Mesodermal cell (in vitro differentiated cells): ENCODE data around the gene APPBP2.
"Not testable (repeated sequence)": the region's sequence is repeated elsewhere in the genome, so short reads cannot be mapped to it uniquely, and the experiment has no call there.

Experiments
- H3K27ac ChIP-seq: 2 replicates; pipeline ENCODE4 v1.7.0; 2013; ENCODE audit warnings: mild to moderate bottlenecking, low read depth, low read length, moderate library complexity; ENCODE audit not compliant: severe bottlenecking
- H3K36me3 ChIP-seq: 2 replicates; pipeline ENCODE4 v1.7.1; 2013; ENCODE audit warnings: mild to moderate bottlenecking, low read length, moderate library complexity; ENCODE audit not compliant: control insufficient read depth, insufficient read depth
- H3K4me1 ChIP-seq: one replicate; pipeline ENCODE4 v1.7.1; 2013; ENCODE audit warnings: mild to moderate bottlenecking, low read length; ENCODE audit not compliant: insufficient read depth, control insufficient read depth, poor library complexity, severe bottlenecking
- H3K4me3 ChIP-seq: 2 replicates; pipeline ENCODE4 v1.7.0; 2013; ENCODE audit warnings: low read length, control low read depth, mild to moderate bottlenecking; ENCODE audit not compliant: insufficient read depth, poor library complexity, severe bottlenecking; ENCODE audit errors: extremely low read depth
- H3K9me3 ChIP-seq: 2 replicates; pipeline ENCODE4 v1.7.1; 2013; ENCODE audit warnings: mild to moderate bottlenecking, low read length, moderate library complexity; ENCODE audit not compliant: control insufficient read depth
- WGBS, 2 experiments: methylation state at CpG; one replicate each; pipeline ENCODE4 v1.1.5; 2013; ENCODE audit warnings: missing lambda C conversion rate in 2 of 2; ENCODE audit not compliant: insufficient coverage in 2 of 2; 5-methylcytosine and 5-hydroxymethylcytosine counted together

The APPBP2 gene

DNA sequence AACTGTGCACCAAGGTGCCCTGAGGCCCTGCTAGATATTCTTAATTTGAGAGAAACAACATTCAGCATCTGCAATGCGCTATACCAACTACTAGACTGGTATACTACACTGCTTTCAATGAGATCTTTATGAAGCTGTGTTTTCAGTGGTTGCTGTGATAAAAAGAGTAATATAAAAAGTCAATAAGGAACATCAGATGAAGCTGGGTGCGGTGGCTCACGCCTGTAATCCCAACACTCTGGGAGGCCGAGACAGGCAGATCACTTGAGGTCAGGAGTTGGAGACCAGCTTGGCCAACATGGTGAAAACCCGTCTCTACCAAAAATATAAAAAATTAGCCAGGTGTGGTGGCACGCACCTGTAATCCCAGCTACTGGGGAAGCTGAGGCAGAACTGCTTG is 10.4 kb downstream of the APPBP2 start:
- not testable (repeated sequence) for H3K9me3 ChIP-seq, H3K4me3 ChIP-seq, H3K27ac ChIP-seq, H3K4me1 ChIP-seq
- 86 to 94% methylated on average over 3 to 4 of the region's 6 CpGs for WGBS, 2 experiments
- H3K36me3 ChIP-seq = peaks cover 53% of the 10 kb centered on the region

- H3K27ac ChIP-seq = not testable (repeated sequence)
These were observed 10.8 kb downstream of the APPBP2 start for GRCh38 chr17:60515199-60515598.

GRCh38 chr17:60514500-60514899 is 11.5 kb downstream of the APPBP2 start:
- Histone ChIP-seq H3K36me3 (peaks cover 50% of the 10 kb centered on the region), H3K4me3 (no peak overlapping the region), H3K27ac (no peak overlapping the region), H3K9me3 (no peaks in the 10 kb centered on the region), H3K4me1 (no peaks in the 10 kb centered on the region)
- 100% methylated on average over 1 of the region's 1 CpG for WGBS, 2 experiments

More at GRCh38 chr17:60515199-60515598, 10.8 kb downstream of the APPBP2 start:
- not testable (repeated sequence) for H3K4me3 ChIP-seq, H3K4me1 ChIP-seq, H3K9me3 ChIP-seq
- H3K36me3 ChIP-seq = peaks cover 52% of the 10 kb centered on the region
- 93 to 95% methylated on average over 2 to 3 of the region's 5 CpGs for WGBS, 2 experiments

DNA sequence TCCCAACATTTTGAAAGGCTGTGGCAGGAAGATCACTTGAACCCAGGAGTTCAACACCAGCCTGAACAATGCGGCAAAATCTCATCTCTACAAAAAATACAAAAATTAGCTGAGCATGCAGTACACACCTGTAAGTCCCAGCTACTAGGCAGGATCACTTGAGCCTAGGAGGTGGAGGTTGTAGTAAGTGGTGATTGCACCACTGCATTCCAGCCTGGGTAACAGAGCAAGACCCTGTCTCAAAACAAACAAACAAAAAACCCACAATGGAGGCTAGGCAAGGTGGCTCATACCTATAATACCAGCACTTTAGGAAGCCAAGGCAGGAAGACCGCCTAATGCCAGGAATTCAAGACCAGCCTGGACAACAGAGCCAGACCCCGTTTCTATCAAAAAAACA is 12.0 kb downstream of the APPBP2 start:
- H3K4me1 ChIP-seq = no peaks in the 10 kb centered on the region
- H3K27ac ChIP-seq = no peak overlapping the region
- no peaks in the 10 kb centered on the region for H3K9me3 ChIP-seq
- no peak overlapping the region for H3K4me3 ChIP-seq
- peaks cover 50% of the 10 kb centered on the region for H3K36me3 ChIP-seq
- 87 to 100% methylated on average over 2 of the region's 3 CpGs for WGBS, 2 experiments

- no peak overlapping the region for H3K4me3 ChIP-seq
- H3K36me3 ChIP-seq = peaks cover 42% of the 10 kb centered on the region
- H3K9me3 ChIP-seq = no peaks in the 10 kb centered on the region
- 97% methylated on average over 8 of the region's 11 CpGs for WGBS, 2 experiments
- no peak overlapping the region for H3K27ac ChIP-seq
- no peaks in the 10 kb centered on the region for H3K4me1 ChIP-seq
These were observed 13.0 kb downstream of the APPBP2 start for GRCh38 chr17:60513014-60513413.

DNA sequence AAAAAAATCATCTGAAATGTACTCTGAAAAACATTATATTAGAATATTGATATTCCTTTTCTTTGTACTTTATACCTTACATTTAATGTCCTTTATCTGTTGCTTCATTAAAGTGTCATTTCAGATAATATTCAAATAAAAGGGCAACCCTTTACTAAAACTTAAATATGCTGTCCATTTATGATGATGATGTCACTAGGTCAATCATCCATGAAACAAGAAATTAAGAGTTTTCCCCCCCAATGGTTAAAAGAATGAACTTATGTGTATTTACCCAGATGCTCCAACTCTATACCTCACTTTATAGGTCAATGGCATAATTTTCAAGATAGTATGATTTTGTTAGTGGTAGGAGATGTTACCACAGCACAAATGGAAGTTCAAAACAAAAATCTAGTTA is 15.3 kb downstream of the APPBP2 start:
- Histone ChIP-seq H3K4me3 (no peak overlapping the region), H3K4me1 (peaks cover 7% of the 10 kb centered on the region), H3K27ac (no peak overlapping the region), H3K36me3 (peaks cover 35% of the 10 kb centered on the region), H3K9me3 (no peaks in the 10 kb centered on the region)

DNA sequence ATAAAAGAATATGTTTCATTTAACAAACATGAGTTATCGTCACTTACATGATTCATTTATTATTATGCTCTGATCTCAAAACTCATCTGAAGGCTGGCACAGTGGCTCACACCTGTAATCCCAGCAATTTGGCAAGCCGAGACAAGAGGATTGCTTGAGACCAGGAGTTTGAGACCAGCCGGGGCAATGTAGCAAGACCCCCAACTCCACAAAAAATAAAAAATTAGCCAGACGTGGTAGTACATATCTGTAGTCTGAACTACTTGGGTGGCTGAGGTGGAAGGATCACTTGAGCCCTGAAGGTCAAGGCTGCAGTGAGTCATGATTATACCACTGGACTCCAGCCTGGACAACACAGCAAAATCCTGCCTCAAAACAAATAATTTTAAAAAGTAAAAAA is 16.0 kb downstream of the APPBP2 start:
- WGBS, 2 experiments = 93% methylated on average over 2 of the region's 4 CpGs; no CpG with 5 or more reads in 1 of the 2 experiments
- peaks cover 7% of the 10 kb centered on the region for H3K4me1 ChIP-seq
- H3K9me3 ChIP-seq = no peaks in the 10 kb centered on the region
- H3K4me3 ChIP-seq = no peak overlapping the region
- peaks cover 35% of the 10 kb centered on the region for H3K36me3 ChIP-seq
- H3K27ac ChIP-seq = no peak overlapping the region

DNA sequence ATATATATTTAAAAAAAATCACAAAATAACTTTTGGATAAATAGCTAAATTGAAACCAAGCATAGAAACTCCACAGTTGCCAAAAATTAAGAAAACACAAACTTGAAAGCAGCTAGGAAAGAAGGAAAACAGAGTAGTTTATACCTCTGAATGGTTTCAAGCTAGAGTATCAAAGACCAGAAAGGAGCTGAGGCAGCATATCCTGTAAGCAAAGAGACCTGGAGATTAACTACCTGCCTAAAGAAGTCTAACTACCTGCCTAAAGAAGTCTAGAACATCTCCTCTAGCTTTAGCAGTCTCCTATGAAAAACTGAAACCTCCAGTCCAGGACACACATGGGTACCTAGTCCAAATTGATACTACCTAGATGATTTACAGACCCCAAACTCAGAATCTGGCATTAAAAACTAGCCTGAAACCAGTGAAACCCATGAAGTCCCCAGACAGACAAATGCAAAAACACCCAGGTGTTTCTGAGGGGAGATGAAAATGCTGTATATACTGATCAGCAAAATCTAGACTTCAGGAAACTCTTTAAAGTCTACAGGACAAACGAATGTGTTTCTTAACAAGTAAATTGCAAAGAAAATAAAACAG is 17.6 kb downstream of the APPBP2 start:
- H3K27ac ChIP-seq = no peak overlapping the region
- WGBS, 2 experiments = 80% methylated on average over 1 of the region's 1 CpG; no CpG with 5 or more reads in 1 of the 2 experiments
- peaks cover 7% of the 10 kb centered on the region for H3K4me1 ChIP-seq
- H3K36me3 ChIP-seq = peaks cover 29% of the 10 kb centered on the region
- no peaks in the 10 kb centered on the region for H3K9me3 ChIP-seq
- no peak overlapping the region for H3K4me3 ChIP-seq

GRCh38 chr17:60506312-60506711 is 19.7 kb downstream of the APPBP2 start:
- Histone ChIP-seq H3K9me3 (no peaks in the 10 kb centered on the region), H3K36me3 (peaks cover 26% of the 10 kb centered on the region), H3K4me1 (peaks cover 7% of the 10 kb centered on the region), H3K4me3 (no peak overlapping the region), H3K27ac (no peak overlapping the region)
- WGBS, 2 experiments = 83 to 100% methylated on average over 1 of the region's 1 CpG

- Histone ChIP-seq H3K36me3 (peaks cover 40% of the 10 kb centered on the region), H3K27ac (no peak overlapping the region), H3K4me1 (peaks cover 7% of the 10 kb centered on the region), H3K9me3 (no peaks in the 10 kb centered on the region), H3K4me3 (no peak overlapping the region)
- 92 to 100% methylated on average over 1 to 2 of the region's 4 CpGs for WGBS, 2 experiments
These were observed 23.9 kb downstream of the APPBP2 start for GRCh38 chr17:60502145-60502544.

DNA sequence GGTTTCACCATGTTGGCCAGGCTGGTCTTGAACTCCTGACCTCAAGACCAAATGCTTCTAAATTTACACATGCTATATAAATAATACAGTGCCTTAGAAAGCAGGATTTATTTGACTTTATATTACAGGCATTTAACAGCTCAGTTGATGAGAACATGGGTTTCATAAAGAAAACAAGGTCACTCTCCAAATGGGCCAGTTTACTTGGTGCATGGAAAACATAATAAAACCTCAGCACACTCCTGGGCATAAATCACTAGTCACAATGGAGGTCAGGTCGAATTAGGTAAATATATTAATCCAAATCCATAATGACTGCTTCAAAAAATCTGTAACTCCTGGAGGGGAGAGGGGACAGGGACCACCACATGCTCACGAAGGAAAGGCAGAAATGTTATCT is 24.5 kb downstream of the APPBP2 start:
- Histone ChIP-seq H3K4me3 (no peak overlapping the region), H3K4me1 (peaks cover 7% of the 10 kb centered on the region), H3K27ac (no peak overlapping the region), H3K9me3 (no peaks in the 10 kb centered on the region), H3K36me3 (peaks cover 45% of the 10 kb centered on the region)
- WGBS, 2 experiments = no CpG with 5 or more reads among the region's 2 CpGs
